Trophoblast cell (in vitro differentiated cells and primary cell): ENCODE data around the gene CLDN22.

Experiments
- DNase-seq, 2 donors: peaks; one replicate each; pipeline ENCODE4 v3.0.0-alpha.2; 2016
- H2AFZ ChIP-seq: 2 replicates; pipeline ENCODE4 v1.6.1; 2013; ENCODE audit warnings: low read length, moderate library complexity, mild to moderate bottlenecking; ENCODE audit not compliant: insufficient read depth, poor library complexity
- H2AK5ac ChIP-seq: 2 replicates; pipeline ENCODE4 v1.6.1; 2013; ENCODE audit warnings: mild to moderate bottlenecking, low read length
- H2BK120ac ChIP-seq: 2 replicates; pipeline ENCODE4 v1.6.1; 2013; ENCODE audit warnings: low read length, mild to moderate bottlenecking, moderate library complexity; ENCODE audit not compliant: insufficient read depth, poor library complexity
- H2BK12ac ChIP-seq: 2 replicates; pipeline ENCODE4 v1.6.1; 2013; ENCODE audit warnings: mild to moderate bottlenecking, low read length, moderate library complexity
- H2BK5ac ChIP-seq: 2 replicates; pipeline ENCODE4 v1.6.1; 2013; ENCODE audit warnings: low read length, low read depth, moderate library complexity, mild to moderate bottlenecking; ENCODE audit not compliant: poor library complexity
- H3K14ac ChIP-seq: 2 replicates; pipeline ENCODE4 v1.6.1; 2013; ENCODE audit warnings: mild to moderate bottlenecking, low read length
- H3K18ac ChIP-seq: 2 replicates; pipeline ENCODE4 v1.6.1; 2013; ENCODE audit warnings: mild to moderate bottlenecking, low read length
- H3K23ac ChIP-seq: 2 replicates; pipeline ENCODE4 v1.6.1; 2013; ENCODE audit warnings: low read length
- H3K27ac ChIP-seq: 2 replicates; pipeline ENCODE4 v1.5.1; 2013; ENCODE audit warnings: low read depth, mild to moderate bottlenecking, inconsistent platforms, low read length, moderate library complexity
- H3K27me3 ChIP-seq: 2 replicates; pipeline ENCODE4 v1.6.1; 2013; ENCODE audit warnings: inconsistent platforms, mild to moderate bottlenecking, low read length, moderate library complexity; ENCODE audit not compliant: insufficient read depth
- H3K36me3 ChIP-seq, 2 experiments: 1 replicate in 1 of 2; 2 replicates in 1 of 2; pipeline ENCODE4 v1.6.1; 2013; ENCODE audit warnings: low read length in 2 of 2, mild to moderate bottlenecking in 2 of 2, moderate library complexity in 1 of 2; ENCODE audit not compliant: insufficient read depth in 2 of 2, control insufficient read depth in 1 of 2
- H3K4ac ChIP-seq: 2 replicates; pipeline ENCODE4 v1.6.1; 2013; ENCODE audit warnings: low read depth, mild to moderate bottlenecking, low read length, moderate library complexity
- H3K4me1 ChIP-seq, 2 experiments: 1 replicate in 1 of 2; 2 replicates in 1 of 2; pipeline ENCODE4 v1.6.1; 2013; ENCODE audit warnings: low read length in 2 of 2, mild to moderate bottlenecking in 2 of 2, moderate library complexity in 1 of 2; ENCODE audit not compliant: insufficient read depth in 2 of 2, control insufficient read depth in 1 of 2
- H3K4me2 ChIP-seq: 2 replicates; pipeline ENCODE4 v1.6.1; 2013; ENCODE audit warnings: inconsistent platforms, mild to moderate bottlenecking, low read length, moderate library complexity
- H3K4me3 ChIP-seq: 2 replicates; pipeline ENCODE4 v1.5.1; 2013; ENCODE audit warnings: mild to moderate bottlenecking, low read depth, low read length, inconsistent platforms
- H3K79me1 ChIP-seq: one replicate; pipeline ENCODE4 v1.6.1; 2013; ENCODE audit warnings: low read length
- H3K79me2 ChIP-seq: 2 replicates; pipeline ENCODE4 v1.6.1; 2013; ENCODE audit warnings: low read length, mild to moderate bottlenecking; ENCODE audit not compliant: control insufficient read depth, insufficient read depth, poor library complexity
- H3K9ac ChIP-seq: 2 replicates; pipeline ENCODE4 v1.6.1; 2013; ENCODE audit warnings: mild to moderate bottlenecking, low read length
- H3K9me3 ChIP-seq: 2 replicates; pipeline ENCODE4 v1.6.1; 2013; ENCODE audit warnings: low read depth, mild to moderate bottlenecking, control low read depth, inconsistent platforms, low read length; ENCODE audit not compliant: insufficient read depth
- H4K12ac ChIP-seq: 2 replicates; pipeline ENCODE4 v1.6.1; 2013; ENCODE audit warnings: low read depth, mild to moderate bottlenecking, low read length, moderate library complexity
- H4K8ac ChIP-seq: 2 replicates; pipeline ENCODE4 v1.6.1; 2013; ENCODE audit warnings: low read depth, mild to moderate bottlenecking, low read length, moderate library complexity
- H4K91ac ChIP-seq: one replicate; pipeline ENCODE4 v1.6.1; 2013; ENCODE audit warnings: low read depth, mild to moderate bottlenecking, low read length, moderate library complexity
- WGBS: extraction: QIAGEN DNeasy Blood & Tissue Kit; methylation state at CpG from one replicate; pipeline ENCODE4 v1.1.7; 2013; ENCODE audit warnings: missing lambda C conversion rate; ENCODE audit not compliant: insufficient read length, insufficient coverage; ENCODE audit errors: extremely low coverage; 5-methylcytosine and 5-hydroxymethylcytosine counted together

Gene CLDN22

DNA sequence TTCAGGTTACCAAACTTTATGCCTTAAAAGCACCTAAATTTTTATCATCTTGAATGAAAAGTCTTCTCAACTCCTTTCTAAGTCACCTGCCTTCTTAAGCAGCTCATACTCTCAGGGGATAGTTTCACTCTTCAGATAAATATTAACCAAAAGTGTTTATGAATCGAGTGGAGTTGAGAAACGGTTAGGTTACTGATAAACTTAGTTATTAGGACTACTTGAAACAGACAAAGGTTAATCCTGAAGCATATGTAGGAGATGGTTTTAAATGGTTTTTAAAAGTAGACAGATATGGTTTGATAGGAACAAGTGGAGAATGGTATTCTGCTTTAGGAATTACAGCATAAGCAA lies 32.8 kb downstream of the CLDN22 start:
- peaks cover 26 to 40% of the 10 kb centered on the region in 2 experiments for H3K36me3 ChIP-seq
- no peak overlapping the region for H4K8ac ChIP-seq
- H3K79me1 ChIP-seq: no peaks in the 10 kb centered on the region
- no peak overlapping the region for H4K91ac ChIP-seq
- H2BK120ac ChIP-seq: no peak overlapping the region
- H4K12ac ChIP-seq: no peak overlapping the region
- no peak overlapping the region for H2BK5ac ChIP-seq
- H2BK12ac ChIP-seq: no peak overlapping the region
- H3K27me3 ChIP-seq: no peaks in the 10 kb centered on the region
- no peak overlapping the region for H3K4me3 ChIP-seq
- H3K4me1 ChIP-seq: no peaks in the 10 kb centered on the region
- no peak overlapping the region for H3K18ac ChIP-seq
- H3K4ac ChIP-seq: no peak overlapping the region
- no peak overlapping the region for H3K23ac ChIP-seq
- no CpG with 5 or more reads among the region's 2 CpGs for WGBS
- H3K79me2 ChIP-seq: no peaks in the 10 kb centered on the region
- DNase-seq: no peak
- no peak overlapping the region for H3K9ac ChIP-seq
- H3K9me3 ChIP-seq: no peaks in the 10 kb centered on the region
- H3K4me2 ChIP-seq: no peak overlapping the region
- H2AFZ ChIP-seq: no peak overlapping the region
- H3K27ac ChIP-seq: no peak overlapping the region
- no peak overlapping the region for H2AK5ac ChIP-seq
- no peak overlapping the region for H3K14ac ChIP-seq

GRCh38 chr4:183286590-183287308 lies 33.3 kb downstream of the CLDN22 start:
- no peak overlapping the region for H2BK12ac ChIP-seq
- no peaks in the 10 kb centered on the region for H3K27me3 ChIP-seq
- peaks cover 24 to 40% of the 10 kb centered on the region in 2 experiments for H3K36me3 ChIP-seq
- H3K4me3 ChIP-seq: peak overlapping the region; percentile 41
- no peak overlapping the region for H3K4me2 ChIP-seq
- WGBS: no CpG with 5 or more reads among the region's 11 CpGs
- no peak overlapping the region for H4K12ac ChIP-seq
- no peak overlapping the region for H3K27ac ChIP-seq
- no peak for DNase-seq
- no peaks in the 10 kb centered on the region for H3K79me2 ChIP-seq
- no peaks in the 10 kb centered on the region for H3K4me1 ChIP-seq
- H3K9me3 ChIP-seq: no peaks in the 10 kb centered on the region
- no peak overlapping the region for H3K9ac ChIP-seq
- no peak overlapping the region for H2BK5ac ChIP-seq
- no peak overlapping the region for H4K8ac ChIP-seq
- H3K79me1 ChIP-seq: no peaks in the 10 kb centered on the region
- no peak overlapping the region for H3K4ac ChIP-seq
- no peak overlapping the region for H2AFZ ChIP-seq
- no peak overlapping the region for H3K23ac ChIP-seq
- no peak overlapping the region for H4K91ac ChIP-seq
- H3K18ac ChIP-seq: no peak overlapping the region
- no peak overlapping the region for H2BK120ac ChIP-seq
- H2AK5ac ChIP-seq: no peak overlapping the region
- H3K14ac ChIP-seq: no peak overlapping the region

- Histone ChIP-seq H3K79me1 (no peaks in the 10 kb centered on the region), H3K23ac (no peak overlapping the region), H4K8ac (no peak overlapping the region), H4K12ac (no peak overlapping the region), H3K18ac (no peak overlapping the region), H3K9me3 (no peaks in the 10 kb centered on the region), H3K14ac (no peak overlapping the region), H4K91ac (no peak overlapping the region), H3K4ac (no peak overlapping the region), H2AFZ (no peak overlapping the region), H3K36me3 (peaks cover 24 to 38% of the 10 kb centered on the region in 2 experiments), H3K9ac (no peak overlapping the region), H3K27ac (no peak overlapping the region), H3K4me3 (no peak overlapping the region), H3K79me2 (no peaks in the 10 kb centered on the region), H2BK12ac (no peak overlapping the region), H3K27me3 (no peaks in the 10 kb centered on the region), H3K4me1 (no peaks in the 10 kb centered on the region), H2AK5ac (no peak overlapping the region), H2BK5ac (no peak overlapping the region), H2BK120ac (no peak overlapping the region), H3K4me2 (no peak overlapping the region)
- no CpG with 5 or more reads among the region's 7 CpGs for WGBS
- DNase-seq: no peak
Measured at GRCh38 chr4:183285886-183286285, 34.2 kb downstream of the CLDN22 start.

- Histone ChIP-seq H2BK5ac (no peak overlapping the region), H3K18ac (no peak overlapping the region), H2AFZ (no peak overlapping the region), H3K27ac (no peak overlapping the region), H3K79me1 (no peaks in the 10 kb centered on the region), H2AK5ac (no peak overlapping the region), H3K79me2 (no peaks in the 10 kb centered on the region), H3K4ac (no peak overlapping the region), H3K23ac (no peak overlapping the region), H2BK12ac (no peak overlapping the region), H4K8ac (no peak overlapping the region), H3K27me3 (no peaks in the 10 kb centered on the region), H3K14ac (no peak overlapping the region), H3K9ac (no peak overlapping the region), H3K36me3 (peaks cover 24 to 42% of the 10 kb centered on the region in 2 experiments), H4K12ac (no peak overlapping the region), H3K4me3 (no peak overlapping the region), H2BK120ac (no peak overlapping the region), H3K9me3 (no peaks in the 10 kb centered on the region), H3K4me2 (no peak overlapping the region), H4K91ac (no peak overlapping the region), H3K4me1 (no peaks in the 10 kb centered on the region)
- DNase-seq: no peak
- WGBS: no CpG with 5 or more reads among the region's 4 CpGs
Measured at GRCh38 chr4:183284965-183285364, 35.1 kb downstream of the CLDN22 start.
